HUES6 (cell line): ENCODE measurements around the gene SLC12A1.

Source experiments
- H3K27ac ChIP-seq: 2 replicates; pipeline ENCODE4 v1.7.0; 2013; ENCODE audit warnings: low read depth, mild to moderate bottlenecking, low read length, inconsistent platforms
- H3K27me3 ChIP-seq: 2 replicates; pipeline ENCODE4 v1.6.1; 2013; ENCODE audit warnings: low read length; ENCODE audit not compliant: control insufficient read depth, insufficient read depth
- H3K36me3 ChIP-seq: 2 replicates; pipeline ENCODE4 v1.6.1; 2013; ENCODE audit warnings: low read length; ENCODE audit not compliant: control insufficient read depth, insufficient read depth
- H3K4me1 ChIP-seq: 2 replicates; pipeline ENCODE4 v1.6.1; 2013; ENCODE audit warnings: low read length; ENCODE audit not compliant: control insufficient read depth, insufficient read depth
- H3K4me3 ChIP-seq: 2 replicates; pipeline ENCODE4 v1.5.1; 2013; ENCODE audit warnings: low read depth, low read length
- H3K9ac ChIP-seq: one replicate; pipeline ENCODE4 v1.6.1; 2013; ENCODE audit warnings: mild to moderate bottlenecking, low read length
- H3K9me3 ChIP-seq: 2 replicates; pipeline ENCODE4 v1.6.1; 2013; ENCODE audit warnings: low read depth, low read length; ENCODE audit not compliant: control insufficient read depth, insufficient read depth

The SLC12A1 gene

GRCh38 chr15:48205981-48206380 is at the start of gene SLC12A1:
TSS of gene SLC12A1 (plus strand) at chr15:48206302. CDS start at chr15:48207720, 1,418 bp downstream.
- Histone ChIP-seq H3K36me3 (no peaks in the 10 kb centered on the region), H3K4me3 (no peak within 1 kb of the TSS), H3K4me1 (peaks cover 6% of the 10 kb centered on the region), H3K9ac (no peak within 1 kb of the TSS), H3K27ac (no peak within 1 kb of the TSS), H3K27me3 (no peaks in the 10 kb centered on the region), H3K9me3 (no peaks in the 10 kb centered on the region)

GRCh38 chr15:48168616-48169015 is 37.5 kb upstream of the SLC12A1 start:
- H3K9ac ChIP-seq: no peak overlapping the region
- H3K27ac ChIP-seq: no peak overlapping the region
- H3K36me3 ChIP-seq: peaks cover 46% of the 10 kb centered on the region
- no peaks in the 10 kb centered on the region for H3K27me3 ChIP-seq
- H3K9me3 ChIP-seq: no peaks in the 10 kb centered on the region
- H3K4me1 ChIP-seq: peaks cover 10% of the 10 kb centered on the region; the same call in 1 of the 2 replicates
- no peak overlapping the region for H3K4me3 ChIP-seq

GRCh38 chr15:48170981-48171380 is 35.1 kb upstream of the SLC12A1 start:
- H3K4me1 ChIP-seq: peaks cover 13% of the 10 kb centered on the region; the same call in 1 of the 2 replicates
- peaks cover 32% of the 10 kb centered on the region for H3K36me3 ChIP-seq
- H3K9ac ChIP-seq: no peak overlapping the region
- H3K4me3 ChIP-seq: no peak overlapping the region
- no peak overlapping the region for H3K27ac ChIP-seq
- H3K27me3 ChIP-seq: no peaks in the 10 kb centered on the region
- no peaks in the 10 kb centered on the region for H3K9me3 ChIP-seq

GRCh38 chr15:48175126-48175525 is 31.0 kb upstream of the SLC12A1 start:
- Histone ChIP-seq H3K36me3 (peaks cover 8% of the 10 kb centered on the region; the same call in 1 of the 2 replicates), H3K9ac (no peak overlapping the region), H3K4me1 (peaks cover 24% of the 10 kb centered on the region), H3K27ac (no peak overlapping the region), H3K9me3 (no peaks in the 10 kb centered on the region), H3K27me3 (no peaks in the 10 kb centered on the region), H3K4me3 (no peak overlapping the region)

GRCh38 chr15:48176112-48176511 is 30.0 kb upstream of the SLC12A1 start:
- peaks cover 20% of the 10 kb centered on the region for H3K4me1 ChIP-seq
- no peaks in the 10 kb centered on the region for H3K27me3 ChIP-seq
- H3K9me3 ChIP-seq: no peaks in the 10 kb centered on the region
- no peak overlapping the region for H3K9ac ChIP-seq
- H3K27ac ChIP-seq: no peak overlapping the region
- no peak overlapping the region for H3K4me3 ChIP-seq
- H3K36me3 ChIP-seq: peaks cover 8% of the 10 kb centered on the region; the same call in 1 of the 2 replicates

GRCh38 chr15:48176957-48177356 is 29.1 kb upstream of the SLC12A1 start:
- H3K4me3 ChIP-seq: peak overlapping the region; percentile 70
- peaks cover 14% of the 10 kb centered on the region for H3K4me1 ChIP-seq
- H3K9ac ChIP-seq: peak overlapping the region; percentile 93
- no peaks in the 10 kb centered on the region for H3K27me3 ChIP-seq
- no peak overlapping the region for H3K27ac ChIP-seq
- H3K36me3 ChIP-seq: peaks cover 8% of the 10 kb centered on the region; the same call in 1 of the 2 replicates
- H3K9me3 ChIP-seq: no peaks in the 10 kb centered on the region

GRCh38 chr15:48177383-48177765 is 28.7 kb upstream of the SLC12A1 start:
- Histone ChIP-seq H3K4me1 (peaks cover 14% of the 10 kb centered on the region), H3K9ac (peak overlapping the region; percentile 93), H3K36me3 (peaks cover 8% of the 10 kb centered on the region; the same call in 1 of the 2 replicates), H3K9me3 (no peaks in the 10 kb centered on the region), H3K27ac (peak overlapping the region; percentile 97), H3K4me3 (peak overlapping the region; percentile 70), H3K27me3 (no peaks in the 10 kb centered on the region)

GRCh38 chr15:48177766-48178647 is 28.1 kb upstream of the SLC12A1 start, which contains the start of gene MYEF2:
TSS of gene MYEF2 (minus strand) at chr15:48178295. CDS start at chr15:48178237, 58 bp downstream.
- Histone ChIP-seq H3K9ac (peak within 1 kb of the TSS; percentile 93), H3K4me3 (peak within 1 kb of the TSS; percentile 70), H3K27ac (peak within 1 kb of the TSS; percentile 97), H3K27me3 (no peaks in the 10 kb centered on the region), H3K9me3 (no peaks in the 10 kb centered on the region), H3K4me1 (peaks cover 14% of the 10 kb centered on the region), H3K36me3 (peaks cover 8% of the 10 kb centered on the region; the same call in 1 of the 2 replicates)

- H3K9ac ChIP-seq: peak overlapping the region; percentile 93
- peak overlapping the region; percentile 70 for H3K4me3 ChIP-seq
- H3K27ac ChIP-seq: peak overlapping the region; percentile 97
- no peaks in the 10 kb centered on the region for H3K9me3 ChIP-seq
- H3K4me1 ChIP-seq: peaks cover 14% of the 10 kb centered on the region
- H3K27me3 ChIP-seq: no peaks in the 10 kb centered on the region
- H3K36me3 ChIP-seq: peaks cover 8% of the 10 kb centered on the region; the same call in 1 of the 2 replicates
Observed at GRCh38 chr15:48178648-48178931, 27.5 kb upstream of the SLC12A1 start.

GRCh38 chr15:48182749-48183148 is 23.4 kb upstream of the SLC12A1 start:
- Histone ChIP-seq H3K27ac (no peak overlapping the region), H3K4me3 (no peak overlapping the region), H3K27me3 (no peaks in the 10 kb centered on the region), H3K4me1 (0 out of 2 replicates have a peak, but pooled peaks cover 7% of the 10 kb centered on the region), H3K36me3 (no peaks in the 10 kb centered on the region), H3K9ac (no peak overlapping the region), H3K9me3 (no peaks in the 10 kb centered on the region)

- H3K4me3 ChIP-seq: no peak overlapping the region
- no peaks in the 10 kb centered on the region for H3K9me3 ChIP-seq
- no peaks in the 10 kb centered on the region for H3K4me1 ChIP-seq
- H3K9ac ChIP-seq: no peak overlapping the region
- H3K27ac ChIP-seq: no peak overlapping the region
- no peaks in the 10 kb centered on the region for H3K36me3 ChIP-seq
- no peaks in the 10 kb centered on the region for H3K27me3 ChIP-seq
Observed at GRCh38 chr15:48185529-48185928, 20.6 kb upstream of the SLC12A1 start.
